Ishikawa (cell line): ENCODE results near the gene LGALS1.

Experiments used
- CEBPB ChIP-seq: IDR thresholded peaks from 2 replicates; pipeline ENCODE4 v1.6.1; 2012
- EP300 ChIP-seq: IDR thresholded peaks from 2 replicates; pipeline ENCODE4 v1.6.1; 2012; ENCODE audit warnings: borderline replicate concordance
- NFIC ChIP-seq: IDR thresholded peaks from 2 replicates; pipeline ENCODE4 v1.6.1; 2012
- TAF1 ChIP-seq: IDR thresholded peaks from 2 replicates; pipeline ENCODE4 v1.6.1; 2012; ENCODE audit warnings: low read depth, mild to moderate bottlenecking
- TCF12 ChIP-seq: IDR thresholded peaks from 2 replicates; pipeline ENCODE4 v1.6.1; 2012; ENCODE audit warnings: low read depth
- TF ChIP-seq, protein P1 (sequence below): IDR thresholded peaks from 2 replicates; pipeline ENCODE4 v1.6.1; 2012; ENCODE audit warnings: low read depth, mild to moderate bottlenecking
- TF ChIP-seq, protein P2 (sequence below): IDR thresholded peaks from 2 replicates; pipeline ENCODE4 v1.6.1; 2012

LGALS1 gene

DNA sequence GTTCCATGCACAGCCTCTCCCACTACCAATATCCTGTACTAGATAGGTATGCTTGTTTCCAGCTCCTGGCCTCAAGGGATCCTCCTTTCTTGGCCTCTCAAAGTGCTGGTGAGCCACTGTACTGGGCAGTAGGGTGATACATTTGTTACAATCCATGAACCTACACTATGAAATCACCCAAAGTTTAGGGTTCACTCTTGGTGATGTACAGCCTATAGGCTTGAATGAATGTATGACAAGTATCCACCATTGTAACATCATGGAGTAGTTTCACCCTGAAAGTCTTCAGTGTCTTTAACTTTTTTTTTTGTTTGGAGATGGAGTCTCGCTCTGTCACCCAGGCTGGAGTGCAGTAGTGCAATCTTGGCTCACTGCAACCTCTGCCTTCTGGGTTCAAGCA lies 53.2 kb downstream of the LGALS1 start:
- TF ChIP-seq NFIC (no peak), EP300 (no peak), TAF1 (no peak), TCF12 (no peak), CEBPB (no peak)
- TF ChIP-seq, protein P1, sequence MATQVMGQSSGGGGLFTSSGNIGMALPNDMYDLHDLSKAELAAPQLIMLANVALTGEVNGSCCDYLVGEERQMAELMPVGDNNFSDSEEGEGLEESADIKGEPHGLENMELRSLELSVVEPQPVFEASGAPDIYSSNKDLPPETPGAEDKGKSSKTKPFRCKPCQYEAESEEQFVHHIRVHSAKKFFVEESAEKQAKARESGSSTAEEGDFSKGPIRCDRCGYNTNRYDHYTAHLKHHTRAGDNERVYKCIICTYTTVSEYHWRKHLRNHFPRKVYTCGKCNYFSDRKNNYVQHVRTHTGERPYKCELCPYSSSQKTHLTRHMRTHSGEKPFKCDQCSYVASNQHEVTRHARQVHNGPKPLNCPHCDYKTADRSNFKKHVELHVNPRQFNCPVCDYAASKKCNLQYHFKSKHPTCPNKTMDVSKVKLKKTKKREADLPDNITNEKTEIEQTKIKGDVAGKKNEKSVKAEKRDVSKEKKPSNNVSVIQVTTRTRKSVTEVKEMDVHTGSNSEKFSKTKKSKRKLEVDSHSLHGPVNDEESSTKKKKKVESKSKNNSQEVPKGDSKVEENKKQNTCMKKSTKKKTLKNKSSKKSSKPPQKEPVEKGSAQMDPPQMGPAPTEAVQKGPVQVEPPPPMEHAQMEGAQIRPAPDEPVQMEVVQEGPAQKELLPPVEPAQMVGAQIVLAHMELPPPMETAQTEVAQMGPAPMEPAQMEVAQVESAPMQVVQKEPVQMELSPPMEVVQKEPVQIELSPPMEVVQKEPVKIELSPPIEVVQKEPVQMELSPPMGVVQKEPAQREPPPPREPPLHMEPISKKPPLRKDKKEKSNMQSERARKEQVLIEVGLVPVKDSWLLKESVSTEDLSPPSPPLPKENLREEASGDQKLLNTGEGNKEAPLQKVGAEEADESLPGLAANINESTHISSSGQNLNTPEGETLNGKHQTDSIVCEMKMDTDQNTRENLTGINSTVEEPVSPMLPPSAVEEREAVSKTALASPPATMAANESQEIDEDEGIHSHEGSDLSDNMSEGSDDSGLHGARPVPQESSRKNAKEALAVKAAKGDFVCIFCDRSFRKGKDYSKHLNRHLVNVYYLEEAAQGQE: no peak
- TF ChIP-seq, protein P2, sequence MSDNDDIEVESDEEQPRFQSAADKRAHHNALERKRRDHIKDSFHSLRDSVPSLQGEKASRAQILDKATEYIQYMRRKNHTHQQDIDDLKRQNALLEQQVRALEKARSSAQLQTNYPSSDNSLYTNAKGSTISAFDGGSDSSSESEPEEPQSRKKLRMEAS: no peak
